CD4-positive, alpha-beta T cell treated with Interleukin-10 for 1 hour (primary cell): ENCODE data around the gene RNF126.
"Not testable (repeated sequence)": the region's sequence is repeated elsewhere in the genome, so short reads cannot be mapped to it uniquely, and the experiment has no call there.

ENCODE experiments used
- DNase-seq: peaks from one replicate; pipeline ENCODE4 v3.0.0-alpha.2; 2020

Gene RNF126

GRCh38 chr19:645912-646778 is 16.9 kb downstream of the RNF126 start:
- no peak for DNase-seq

GRCh38 chr19:644789-645188 is 18.2 kb downstream of the RNF126 start:
- no peak for DNase-seq

GRCh38 chr19:644363-644762 is 18.7 kb downstream of the RNF126 start:
- no peak for DNase-seq

GRCh38 chr19:643736-644135 is 19.3 kb downstream of the RNF126 start:
- DNase-seq: no peak

- DNase-seq: no peak
Observed at GRCh38 chr19:642767-643727, 20.0 kb downstream of the RNF126 start.

- no peak for DNase-seq
Observed at GRCh38 chr19:641702-642101, 21.3 kb downstream of the RNF126 start.

- DNase-seq: no peak
Observed at GRCh38 chr19:640606-641189, 22.3 kb downstream of the RNF126 start.

GRCh38 chr19:640161-640558 is 22.9 kb downstream of the RNF126 start:
- no peak for DNase-seq

GRCh38 chr19:639253-640160 is 23.5 kb downstream of the RNF126 start, which contains the start of gene FGF22:
Gene FGF22, plus strand, starts transcription at chr19:639879. Its CDS starts 47 bp downstream, at chr19:639926.
- DNase-seq: peak; percentile 96

GRCh38 chr19:638906-639252 is 24.1 kb downstream of the RNF126 start:
- DNase-seq: peak; percentile 19

- no peak for DNase-seq
Observed at GRCh38 chr19:634975-635652, 27.9 kb downstream of the RNF126 start.

GRCh38 chr19:633786-634639 is 29.0 kb downstream of the RNF126 start:
- DNase-seq: no peak

GRCh38 chr19:633068-633785 is 29.8 kb downstream of the RNF126 start, which contains the start of gene POLRMT:
Gene POLRMT, minus strand, starts transcription at chr19:633537. Its CDS starts 25 bp downstream, at chr19:633512.
- DNase-seq: peak; percentile 98

GRCh38 chr19:632579-633067 is 30.4 kb downstream of the RNF126 start:
- DNase-seq: no peak

GRCh38 chr19:629961-630714 is 32.9 kb downstream of the RNF126 start:
- DNase-seq: no peak

GRCh38 chr19:629515-629914 is 33.5 kb downstream of the RNF126 start:
- not testable (repeated sequence) for DNase-seq

GRCh38 chr19:628168-628567 is 34.8 kb downstream of the RNF126 start:
- peak; percentile 33 for DNase-seq

GRCh38 chr19:626566-626965 is 36.4 kb downstream of the RNF126 start:
- not testable (repeated sequence) for DNase-seq

- no peak for DNase-seq
Observed at GRCh38 chr19:625257-625656, 37.8 kb downstream of the RNF126 start.
